K562 (cell line): ENCODE data around the gene GLTP. TPM values are rescaled to one million over a fixed set of nuclear protein-coding genes. Genes with fewer than 3 reads are reported as not detected.

Source experiments
- ASH1L ChIP-seq: fragments of 450-650 bp; IDR thresholded peaks from 2 replicates; pipeline ENCODE4 v1.6.1; 2018; ENCODE audit warnings: borderline replicate concordance, mild to moderate bottlenecking, low read depth; ENCODE audit not compliant: partially characterized antibody
- CTBP1 ChIP-seq: fragments of 450-650 bp; IDR thresholded peaks from 2 replicates; pipeline ENCODE4 v1.6.1; 2016; ENCODE audit warnings: borderline replicate concordance
- DIDO1 ChIP-seq: fragments of 450-650 bp; IDR thresholded peaks from 2 replicates; pipeline ENCODE4 v1.6.1; 2016; ENCODE audit warnings: low read depth, missing biosample characterization, missing genetic modification characterization
- EP400 ChIP-seq: fragments of 450-650 bp; IDR thresholded peaks from 2 replicates; pipeline ENCODE4 v1.6.1; 2017; ENCODE audit warnings: antibody characterized with exemption, mild to moderate bottlenecking, moderate library complexity
- FOSL1 ChIP-seq: fragments of 200-800 bp; sonication (Bioruptor generic); conservative IDR thresholded peaks from 2 replicates; pipeline ENCODE4 v1.6.1; 2016; ENCODE audit warnings: missing genetic modification characterization, missing compliant biosample characterization
- HDAC8 ChIP-seq: fragments of 450-650 bp; IDR thresholded peaks from 2 replicates; pipeline ENCODE4 v1.6.1; 2016; ENCODE audit warnings: mild to moderate bottlenecking, missing genetic modification characterization, moderate library complexity, missing compliant biosample characterization
- MEF2D ChIP-seq: conservative IDR thresholded peaks from 2 replicates; pipeline ENCODE4 v1.6.1; 2016; ENCODE audit warnings: low read depth, missing genetic modification characterization, missing compliant biosample characterization
- NR2F6 ChIP-seq: fragments of 450-650 bp; formaldehyde crosslinking; IDR thresholded peaks from 2 replicates; pipeline ENCODE4 v1.4.0; 2020; ENCODE audit warnings: mild to moderate bottlenecking
- RBBP5 ChIP-seq: fragments of 200-600 bp; sonication (generic); IDR thresholded peaks from 2 replicates; pipeline ENCODE4 v1.6.1; 2012; ENCODE audit warnings: borderline replicate concordance, mild to moderate bottlenecking, low read length, control low read depth, inconsistent platforms; ENCODE audit not compliant: insufficient read depth, poor library complexity, severe bottlenecking
- RBFOX2 ChIP-seq: fragments of 200-400 bp; formaldehyde crosslinking; IDR thresholded peaks from 2 replicates; pipeline ENCODE4 v1.6.1; 2017; ENCODE audit warnings: low read depth, mild to moderate bottlenecking, low read length, moderate library complexity
- SP2 ChIP-seq: IDR thresholded peaks from 2 replicates; pipeline ENCODE4 v1.6.1; 2011; ENCODE audit warnings: mild to moderate bottlenecking, low read depth, low read length, moderate library complexity; ENCODE audit not compliant: poor library complexity, severe bottlenecking; ENCODE audit errors: extremely low read depth
- STAT5B ChIP-seq: fragments of 250-450 bp; sonication (Bioruptor Pico); IDR thresholded peaks from 2 replicates; pipeline ENCODE4 v1.8.0; 2021; ENCODE audit warnings: mild to moderate bottlenecking, inconsistent platforms
- TAF9B ChIP-seq: fragments of 450-650 bp; IDR thresholded peaks from 2 replicates; pipeline ENCODE4 v1.6.1; 2018; ENCODE audit warnings: mild to moderate bottlenecking; ENCODE audit not compliant: partially characterized antibody
- ZBED1 ChIP-seq: IDR thresholded peaks from 2 replicates; pipeline ENCODE4 v1.6.1; 2014
- ZNF146 ChIP-seq: IDR thresholded peaks from one replicate; pipeline ENCODE4 v1.6.1; 2018; ENCODE audit warnings: missing compliant biosample characterization; ENCODE audit not compliant: unreplicated experiment
- ZNF253 ChIP-seq: fragments of 250-450 bp; sonication (Bioruptor Pico); conservative IDR thresholded peaks from 2 replicates; pipeline ENCODE4 v1.6.1; 2021; ENCODE audit warnings: mild to moderate bottlenecking
- ZNF444 ChIP-seq: fragments of 250-450 bp; sonication (Bioruptor Pico); IDR thresholded peaks from 2 replicates; pipeline ENCODE4 v1.4.0; 2020; ENCODE audit warnings: mild to moderate bottlenecking, moderate library complexity
- polyA plus RNA-seq, 8 experiments: library from polyadenylated mRNA; depleted of rRNA in 4 of 8; stranded (reverse) in 5 of 8; unstranded in 3 of 8; fragments of >200 nt; fragmentation: Nextera tagmentation in 2 of 8; fragmentation: Illumina TruSeq in 1 of 8; extraction: Ambion mirVana in 2 of 8; extraction: Trizol in 1 of 8; gene quantifications; 2 replicates each; pipeline versions ENCODE4 v1.2.1 to v1.2.3, GENCODE V29; 2011 to 2014; ENCODE audit warnings: inconsistent platforms in 1 of 8, missing spikeins in 1 of 8
- total RNA-seq, 7 experiments: library from RNA; depleted of rRNA in 6 of 7; stranded (reverse); fragments of >200 nt in 6 of 7; fragmentation: Illumina TruSeq in 2 of 7; extraction: Trizol in 2 of 7; gene quantifications; 2 replicates each; pipeline versions ENCODE4 v1.2.1 to v1.2.3, GENCODE V29; 2011 to 2021; ENCODE audit warnings: low replicate concordance in 1 of 7
- TF ChIP-seq, protein P1 (sequence below), 2 experiments: IDR thresholded peaks; 2 replicates each; pipeline ENCODE4 v1.6.1; 2012; ENCODE audit warnings: improper control_type of control experiment in 2 of 2, low read depth in 2 of 2, low read length in 2 of 2, borderline replicate concordance in 1 of 2
- TF ChIP-seq, protein P2 (sequence below): fragments of 450-650 bp; IDR thresholded peaks from 2 replicates; pipeline ENCODE4 v1.6.1; 2017; ENCODE audit warnings: antibody characterized with exemption
- TF ChIP-seq, protein P3 (sequence below): fragments of 450-650 bp; IDR thresholded peaks from 2 replicates; pipeline ENCODE4 v1.6.1; 2016

The GLTP gene
- total and polyA plus RNA-seq, 9 of the 15 experiments (the other 6 are each of a cell fraction or from before 2014, with no cell fraction given): 4.4 to 8.3 (median 6.1) TPM

DNA sequence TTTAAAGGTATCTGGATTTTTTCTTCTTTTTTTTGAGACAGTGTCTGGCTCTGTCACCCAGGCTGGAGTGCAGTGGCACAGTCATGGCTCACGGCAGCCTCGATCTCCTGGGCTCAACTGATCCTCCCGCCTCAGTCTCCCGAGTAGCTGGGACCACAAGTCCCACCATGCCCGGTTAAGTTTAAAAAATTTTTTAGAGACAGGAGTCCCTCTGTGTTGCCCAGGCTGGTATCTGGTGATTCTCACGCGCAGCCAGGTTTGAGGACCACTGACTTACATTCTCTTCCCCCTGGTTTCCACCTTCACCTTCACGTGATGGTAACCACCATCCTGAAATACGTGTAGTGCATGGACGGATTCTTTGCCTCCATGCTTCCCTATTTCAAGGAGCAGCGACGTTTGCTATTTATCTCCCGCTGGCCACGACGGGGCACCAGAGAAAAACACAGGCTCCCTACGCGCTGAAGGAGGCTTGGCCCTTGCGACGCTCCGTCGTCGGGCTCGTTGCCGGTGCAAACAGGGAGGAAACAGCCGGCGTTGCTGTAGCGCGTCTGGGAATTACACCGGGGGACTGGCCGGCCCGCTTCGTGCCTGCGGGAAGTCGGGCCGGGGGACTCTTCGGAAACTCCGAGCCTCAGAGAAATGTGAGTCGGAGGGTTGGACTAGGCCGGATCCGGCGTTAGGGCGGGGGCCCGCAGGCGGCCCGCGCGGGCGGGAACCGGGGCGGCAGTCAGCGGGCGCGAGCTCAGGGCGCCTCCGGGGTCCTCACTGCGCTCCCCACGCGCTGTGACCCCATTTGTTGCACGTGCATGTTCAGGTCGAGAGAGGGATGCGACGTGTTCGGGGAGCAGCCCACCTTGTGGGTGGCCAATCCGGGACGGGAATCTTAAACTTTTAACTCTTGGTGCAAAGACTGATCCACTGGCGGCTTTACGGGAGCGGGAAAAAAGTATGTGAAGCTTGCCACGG lies 19.7 kb upstream of the GLTP start, which contains the start of gene TCHP (continued):
- TF ChIP-seq, protein P1, sequence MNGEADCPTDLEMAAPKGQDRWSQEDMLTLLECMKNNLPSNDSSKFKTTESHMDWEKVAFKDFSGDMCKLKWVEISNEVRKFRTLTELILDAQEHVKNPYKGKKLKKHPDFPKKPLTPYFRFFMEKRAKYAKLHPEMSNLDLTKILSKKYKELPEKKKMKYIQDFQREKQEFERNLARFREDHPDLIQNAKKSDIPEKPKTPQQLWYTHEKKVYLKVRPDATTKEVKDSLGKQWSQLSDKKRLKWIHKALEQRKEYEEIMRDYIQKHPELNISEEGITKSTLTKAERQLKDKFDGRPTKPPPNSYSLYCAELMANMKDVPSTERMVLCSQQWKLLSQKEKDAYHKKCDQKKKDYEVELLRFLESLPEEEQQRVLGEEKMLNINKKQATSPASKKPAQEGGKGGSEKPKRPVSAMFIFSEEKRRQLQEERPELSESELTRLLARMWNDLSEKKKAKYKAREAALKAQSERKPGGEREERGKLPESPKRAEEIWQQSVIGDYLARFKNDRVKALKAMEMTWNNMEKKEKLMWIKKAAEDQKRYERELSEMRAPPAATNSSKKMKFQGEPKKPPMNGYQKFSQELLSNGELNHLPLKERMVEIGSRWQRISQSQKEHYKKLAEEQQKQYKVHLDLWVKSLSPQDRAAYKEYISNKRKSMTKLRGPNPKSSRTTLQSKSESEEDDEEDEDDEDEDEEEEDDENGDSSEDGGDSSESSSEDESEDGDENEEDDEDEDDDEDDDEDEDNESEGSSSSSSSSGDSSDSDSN (IDR thresholded peaks at IDR 0.05; ENCODE audit: borderline replicate concordance in 1 of 2, low read depth in 2 of 2, low read length in 2 of 2): peak; percentile 93 to 94; a peak in 3 of 4 replicates
- TF ChIP-seq HDAC8 (tag) (no peak), TAF9B (no peak), SP2 (no peak), ZNF444 (CRISPR knock-in tag) (no peak), ZNF253 (no peak), EP400 (peak; percentile 84), RBBP5 (peak; percentile 96), ZBED1 (no peak), FOSL1 (tag) (no peak), DIDO1 (tag) (0 out of 2 replicates have a peak, but pooled peaks have one; percentile 66), NR2F6 (CRISPR knock-in tag) (no peak), STAT5B (no peak), MEF2D (no peak), CTBP1 (peak; percentile 82), ASH1L (no peak), ZNF146 (CRISPR knock-in tag) (no peak), RBFOX2 (peak; percentile 87)
- TF ChIP-seq, protein P2, sequence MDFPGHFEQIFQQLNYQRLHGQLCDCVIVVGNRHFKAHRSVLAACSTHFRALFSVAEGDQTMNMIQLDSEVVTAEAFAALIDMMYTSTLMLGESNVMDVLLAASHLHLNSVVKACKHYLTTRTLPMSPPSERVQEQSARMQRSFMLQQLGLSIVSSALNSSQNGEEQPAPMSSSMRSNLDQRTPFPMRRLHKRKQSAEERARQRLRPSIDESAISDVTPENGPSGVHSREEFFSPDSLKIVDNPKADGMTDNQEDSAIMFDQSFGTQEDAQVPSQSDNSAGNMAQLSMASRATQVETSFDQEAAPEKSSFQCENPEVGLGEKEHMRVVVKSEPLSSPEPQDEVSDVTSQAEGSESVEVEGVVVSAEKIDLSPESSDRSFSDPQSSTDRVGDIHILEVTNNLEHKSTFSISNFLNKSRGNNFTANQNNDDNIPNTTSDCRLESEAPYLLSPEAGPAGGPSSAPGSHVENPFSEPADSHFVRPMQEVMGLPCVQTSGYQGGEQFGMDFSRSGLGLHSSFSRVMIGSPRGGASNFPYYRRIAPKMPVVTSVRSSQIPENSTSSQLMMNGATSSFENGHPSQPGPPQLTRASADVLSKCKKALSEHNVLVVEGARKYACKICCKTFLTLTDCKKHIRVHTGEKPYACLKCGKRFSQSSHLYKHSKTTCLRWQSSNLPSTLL: no peak
- TF ChIP-seq, protein P3, sequence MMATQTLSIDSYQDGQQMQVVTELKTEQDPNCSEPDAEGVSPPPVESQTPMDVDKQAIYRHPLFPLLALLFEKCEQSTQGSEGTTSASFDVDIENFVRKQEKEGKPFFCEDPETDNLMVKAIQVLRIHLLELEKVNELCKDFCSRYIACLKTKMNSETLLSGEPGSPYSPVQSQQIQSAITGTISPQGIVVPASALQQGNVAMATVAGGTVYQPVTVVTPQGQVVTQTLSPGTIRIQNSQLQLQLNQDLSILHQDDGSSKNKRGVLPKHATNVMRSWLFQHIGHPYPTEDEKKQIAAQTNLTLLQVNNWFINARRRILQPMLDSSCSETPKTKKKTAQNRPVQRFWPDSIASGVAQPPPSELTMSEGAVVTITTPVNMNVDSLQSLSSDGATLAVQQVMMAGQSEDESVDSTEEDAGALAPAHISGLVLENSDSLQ: no peak
